ENCODE measurements around the gene C19orf12. TPM values are rescaled to one million over a fixed set of nuclear protein-coding genes. Genes with fewer than 3 reads are reported as not detected.

C19orf12 gene
- total RNA-seq, 1 experiment from 2014 or later: 17.5 TPM

- TF ChIP-seq CTCF (IDR thresholded peaks at IDR 0.05; ENCODE audit: unreplicated experiment): no peak
- Mint-ChIP-seq H3K36me3 (ENCODE audit: insufficient read depth, unreplicated experiment) (peaks cover 8% of the 10 kb centered on the region), H3K27ac (ENCODE audit: unreplicated experiment) (no peak overlapping the region), H3K27me3 (ENCODE audit: unreplicated experiment) (no peaks in the 10 kb centered on the region), H3K4me1 (ENCODE audit: low read depth, unreplicated experiment) (no peaks in the 10 kb centered on the region), H3K9me3 (ENCODE audit: low read depth, unreplicated experiment) (no peaks in the 10 kb centered on the region), H3K4me3 (ENCODE audit: low read depth, unreplicated experiment) (no peak overlapping the region)
- CTCF ChIA-PET: interaction anchor here (0.9 kb wide), 1 partner anchor 9 kb away, joined by 5 read pairs; no protein-coding TSS in a partner anchor
- DNase-seq: no peak
- no TSS peak for BruUV-seq (replicated peaks)
- intact Hi-C loops (cut with micrococcal nuclease; ENCODE audit: unreplicated experiment): no loop called here
These were observed 52.3 kb downstream of the C19orf12 start for GRCh38 chr19:29662604-29663404.

GRCh38 chr19:29662278-29662603 lies 52.8 kb downstream of the C19orf12 start:
- CTCF ChIA-PET: interaction anchor here (0.9 kb wide), 1 partner anchor 9 kb away, joined by 5 read pairs; no protein-coding TSS in a partner anchor
- no peaks in the 10 kb centered on the region for H3K4me1 Mint-ChIP-seq (ENCODE audit: low read depth, unreplicated experiment)
- no peak for DNase-seq
- no peak overlapping the region for H3K27ac Mint-ChIP-seq (ENCODE audit: unreplicated experiment)
- no TSS peak for BruUV-seq (replicated peaks)
- no peak for TF ChIP-seq CTCF (IDR thresholded peaks at IDR 0.05; ENCODE audit: unreplicated experiment)
- H3K4me3 Mint-ChIP-seq (ENCODE audit: low read depth, unreplicated experiment): no peak overlapping the region
- H3K9me3 Mint-ChIP-seq (ENCODE audit: low read depth, unreplicated experiment): no peaks in the 10 kb centered on the region
- H3K27me3 Mint-ChIP-seq (ENCODE audit: unreplicated experiment): no peaks in the 10 kb centered on the region
- intact Hi-C loops (cut with micrococcal nuclease; ENCODE audit: unreplicated experiment): no loop called here
- peaks cover 8% of the 10 kb centered on the region for H3K36me3 Mint-ChIP-seq (ENCODE audit: insufficient read depth, unreplicated experiment)

- no peaks in the 10 kb centered on the region for H3K9me3 Mint-ChIP-seq (ENCODE audit: low read depth, unreplicated experiment)
- H3K27ac Mint-ChIP-seq (ENCODE audit: unreplicated experiment): no peak overlapping the region
- intact Hi-C loops (cut with micrococcal nuclease; ENCODE audit: unreplicated experiment): no loop called here
- no TSS peak for BruUV-seq (replicated peaks)
- peaks cover 6% of the 10 kb centered on the region for H3K27me3 Mint-ChIP-seq (ENCODE audit: unreplicated experiment)
- DNase-seq: no peak
- no peak overlapping the region for H3K4me3 Mint-ChIP-seq (ENCODE audit: low read depth, unreplicated experiment)
- TF ChIP-seq CTCF (IDR thresholded peaks at IDR 0.05; ENCODE audit: unreplicated experiment): no peak
- H3K4me1 Mint-ChIP-seq (ENCODE audit: low read depth, unreplicated experiment): no peaks in the 10 kb centered on the region
- peaks cover 6% of the 10 kb centered on the region for H3K36me3 Mint-ChIP-seq (ENCODE audit: insufficient read depth, unreplicated experiment)
- CTCF ChIA-PET: no interaction called here
These were observed 54.2 kb downstream of the C19orf12 start for GRCh38 chr19:29660835-29661234.

GRCh38 chr19:29658221-29658991 lies 56.7 kb downstream of the C19orf12 start:
- no peak for DNase-seq
- CTCF ChIA-PET: no interaction called here
- H3K36me3 Mint-ChIP-seq (ENCODE audit: insufficient read depth, unreplicated experiment): no peaks in the 10 kb centered on the region
- no peak overlapping the region for H3K27ac Mint-ChIP-seq (ENCODE audit: unreplicated experiment)
- peaks cover 27% of the 10 kb centered on the region for H3K27me3 Mint-ChIP-seq (ENCODE audit: unreplicated experiment)
- no peaks in the 10 kb centered on the region for H3K4me1 Mint-ChIP-seq (ENCODE audit: low read depth, unreplicated experiment)
- H3K9me3 Mint-ChIP-seq (ENCODE audit: low read depth, unreplicated experiment): no peaks in the 10 kb centered on the region
- TF ChIP-seq CTCF (IDR thresholded peaks at IDR 0.05; ENCODE audit: unreplicated experiment): no peak
- intact Hi-C loops (cut with micrococcal nuclease; ENCODE audit: unreplicated experiment): no loop called here
- H3K4me3 Mint-ChIP-seq (ENCODE audit: low read depth, unreplicated experiment): no peak overlapping the region
- BruUV-seq (replicated peaks): no TSS peak
